Measurements from ENCODE around the gene CACNA1H.
A peak's percentile ranks its signal among the peaks of the same experiment; 100 is the strongest.

The CACNA1H gene

GRCh38 chr16:1158456-1159324, 5.8 kb downstream of the CACNA1H start:
- DNase-seq (ENCODE audit: low spot score), result peak; percentile 77

GRCh38 chr16:1159325-1159972, 6.5 kb downstream of the CACNA1H start:
- no peak for DNase-seq (ENCODE audit: low spot score)

- no peak for DNase-seq (ENCODE audit: low spot score)
Measured at GRCh38 chr16:1159973-1160772, 7.3 kb downstream of the CACNA1H start.

GRCh38 chr16:1160773-1161348, 8.0 kb downstream of the CACNA1H start:
- no peak for DNase-seq (ENCODE audit: low spot score)

- no peak for DNase-seq (ENCODE audit: low spot score)
Measured at GRCh38 chr16:1162701-1163566, 10.0 kb downstream of the CACNA1H start.

GRCh38 chr16:1163567-1164055, 10.7 kb downstream of the CACNA1H start:
- DNase-seq (ENCODE audit: low spot score), result no peak

- no peak for DNase-seq (ENCODE audit: low spot score)
Measured at GRCh38 chr16:1164382-1164781, 11.5 kb downstream of the CACNA1H start.

- DNase-seq (ENCODE audit: low spot score), result no peak
Measured at GRCh38 chr16:1164975-1165374, 12.1 kb downstream of the CACNA1H start.

- no peak for DNase-seq (ENCODE audit: low spot score)
Measured at GRCh38 chr16:1165511-1165910, 12.6 kb downstream of the CACNA1H start.

- DNase-seq (ENCODE audit: low spot score), result no peak
Measured at GRCh38 chr16:1167276-1168107, 14.6 kb downstream of the CACNA1H start.

GRCh38 chr16:1168837-1169236, 15.9 kb downstream of the CACNA1H start:
- DNase-seq (ENCODE audit: low spot score), result no peak

- DNase-seq (ENCODE audit: low spot score), result peak; percentile 70
Measured at GRCh38 chr16:1169285-1170075, 16.6 kb downstream of the CACNA1H start.

GRCh38 chr16:1170076-1170418, 17.1 kb downstream of the CACNA1H start:
- no peak for DNase-seq (ENCODE audit: low spot score)

GRCh38 chr16:1171001-1171400, 18.1 kb downstream of the CACNA1H start:
- no peak for DNase-seq (ENCODE audit: low spot score)

GRCh38 chr16:1171854-1172428, 19.0 kb downstream of the CACNA1H start:
- DNase-seq (ENCODE audit: low spot score), result no peak

- no peak for DNase-seq (ENCODE audit: low spot score)
Measured at GRCh38 chr16:1172651-1173050, 19.7 kb downstream of the CACNA1H start.

- DNase-seq (ENCODE audit: low spot score), result no peak
Measured at GRCh38 chr16:1173788-1174451, 21.0 kb downstream of the CACNA1H start.

Measured in hepatic stellate cell (primary cell).